Omental fat pad (tissue), 4 donors: Measurements from ENCODE around the gene MAP4K3. TPM values are rescaled to one million over a fixed set of nuclear protein-coding genes. Genes with fewer than 3 reads are reported as not detected.

ENCODE experiments used
- ATAC-seq: fragments of 150-250 bp; one replicate; pipeline ENCODE4 v1.9.1; 2016; ENCODE audit warnings: mild to moderate bottlenecking, moderate library complexity; ENCODE audit not compliant: low FRiP score
- DNase-seq: peaks from one replicate; pipeline ENCODE4 v3.0.0-alpha.2; 2019; ENCODE audit warnings: low spot score
- CTCF ChIP-seq, 3 donors: fragments of 450-650 bp; IDR thresholded peaks; one replicate each; pipeline ENCODE4 v1.5.1; 2016 to 2017; ENCODE audit warnings: antibody characterized with exemption in 3 of 3, mild to moderate bottlenecking in 3 of 3, moderate library complexity in 2 of 3
- total RNA-seq, 4 donors: library from RNA; depleted of rRNA; stranded (reverse); fragments of >200 nt; gene quantifications; one replicate each; pipeline ENCODE4 v1.1.0, GENCODE V29; 2016

MAP4K3 gene
- total RNA-seq, 4 donors from 2014 or later: 45.9 to 93.7 (median 66.1) TPM

GRCh38 chr2:39377226-39377939 is 59.7 kb downstream of the MAP4K3 start:
- no peak for TF ChIP-seq CTCF (IDR thresholded peaks at IDR 0.05)
- ATAC-seq (no peak), DNase-seq (no peak)

- no peak for TF ChIP-seq CTCF (IDR thresholded peaks at IDR 0.05)
- no peak for ATAC-seq
Observed at GRCh38 chr2:39375917-39376316, 61.2 kb downstream of the MAP4K3 start.

GRCh38 chr2:39373181-39373802 is 63.8 kb downstream of the MAP4K3 start:
- DNase-seq (no peak), ATAC-seq (no peak)
- TF ChIP-seq CTCF (IDR thresholded peaks at IDR 0.05): no peak

More at GRCh38 chr2:39375917-39376316, 61.2 kb downstream of the MAP4K3 start:
- DNase-seq: no peak

GRCh38 chr2:39370101-39370500 is 67.0 kb downstream of the MAP4K3 start:
- ATAC-seq: no peak
- no peak for TF ChIP-seq CTCF (IDR thresholded peaks at IDR 0.05)
- no peak for DNase-seq

- no peak for DNase-seq
- TF ChIP-seq CTCF (IDR thresholded peaks at IDR 0.05): no peak
- ATAC-seq: no peak
Observed at GRCh38 chr2:39368846-39369245, 68.2 kb downstream of the MAP4K3 start.

GRCh38 chr2:39368376-39368775 is 68.7 kb downstream of the MAP4K3 start:
- TF ChIP-seq CTCF (IDR thresholded peaks at IDR 0.05): no peak
- DNase-seq (no peak), ATAC-seq (no peak)

- no peak for TF ChIP-seq CTCF (IDR thresholded peaks at IDR 0.05)
Observed at GRCh38 chr2:39362595-39362994, 74.5 kb downstream of the MAP4K3 start.

More at GRCh38 chr2:39362595-39362994, 74.5 kb downstream of the MAP4K3 start:
- ATAC-seq: no peak
- DNase-seq: no peak
